Activated CD4-positive, alpha-beta T cell treated with anti-CD3 and anti-CD28 coated beads, Interleukin-2, amount 10 ng/mL, durations not matched to agents 7 days and 5 days (primary cell): ENCODE data around the gene SBF2. TPM values are rescaled to one million over a fixed set of nuclear protein-coding genes. Genes with fewer than 3 reads are reported as not detected.
"Not testable (repeated sequence)": the region's sequence is repeated elsewhere in the genome, so short reads cannot be mapped to it uniquely, and the experiment has no call there.

Source experiments
- CTCF ChIA-PET: fragments of 350-600 bp; sonication (Branson Sonifier 250); formaldehyde crosslinking; loops from one replicate; lab custom pipeline; 2021; ENCODE audit warnings: antibody characterized with exemption; lab: Charles Lee
- POLR2A ChIA-PET: fragments of 350-600 bp; sonication (Branson Sonifier 250); formaldehyde crosslinking; loops from one replicate; lab custom pipeline; 2021; ENCODE audit warnings: antibody characterized with exemption; lab: Charles Lee
- DNase-seq: peaks from one replicate; pipeline ENCODE4 v3.0.0-alpha.2; 2020
- H3K27ac Mint-ChIP-seq: one replicate; pipeline ENCODE4 v1.8.0; 2021; ENCODE audit warnings: mild to moderate bottlenecking, moderate library complexity, mixed read lengths
- H3K27me3 Mint-ChIP-seq: one replicate; pipeline ENCODE4 v1.8.0; 2021; ENCODE audit warnings: mixed read lengths
- H3K36me3 Mint-ChIP-seq: one replicate; pipeline ENCODE4 v1.8.0; 2021; ENCODE audit warnings: low read depth, mixed read lengths
- H3K4me1 Mint-ChIP-seq: one replicate; pipeline ENCODE4 v1.8.0; 2021; ENCODE audit warnings: mixed read lengths
- H3K4me3 Mint-ChIP-seq: one replicate; pipeline ENCODE4 v1.8.0; 2021; ENCODE audit warnings: mild to moderate bottlenecking, moderate library complexity, mixed read lengths
- H3K9me3 Mint-ChIP-seq: one replicate; pipeline ENCODE4 v1.8.0; 2021; ENCODE audit warnings: mixed read lengths
- total RNA-seq, 2 experiments: library from RNA; stranded (reverse); gene quantifications; one replicate each; pipeline ENCODE4 v1.2.3, GENCODE V29; 2021

SBF2 gene
- total RNA-seq, 2 experiments from 2014 or later = 3.2 to 3.7 TPM

DNA sequence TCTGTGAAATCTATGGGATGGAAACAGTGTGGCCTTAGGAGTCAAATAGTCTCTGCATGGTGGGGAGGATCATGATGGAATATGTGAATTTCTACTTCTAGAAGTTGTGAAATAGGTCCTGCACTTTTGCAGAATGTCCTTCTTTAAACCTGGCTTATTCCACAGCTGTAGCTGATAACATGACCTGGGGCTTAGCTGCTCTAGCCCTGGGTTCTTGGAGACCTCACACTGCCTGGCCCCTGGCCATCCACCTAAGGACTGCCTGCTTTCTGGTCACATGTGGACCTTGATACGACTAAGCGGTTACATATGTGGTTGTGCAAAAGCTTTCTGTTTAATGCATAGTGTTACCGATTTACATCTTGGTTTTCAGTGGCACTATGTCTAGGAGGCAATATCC, 541.9 kb downstream of the SBF2 start:
- peaks cover 33% of the 10 kb centered on the region for H3K4me1 Mint-ChIP-seq
- H3K27ac Mint-ChIP-seq = no peak overlapping the region
- ChIA-PET CTCF (interaction anchor here (0.9 to 1.1 kb wide), 3 partner anchors 139 to 551 kb away, joined by 3 to 4 read pairs (median 4); no protein-coding TSS in a partner anchor), POLR2A (no interaction called here)
- no peak overlapping the region for H3K4me3 Mint-ChIP-seq
- H3K9me3 Mint-ChIP-seq = no peaks in the 10 kb centered on the region
- H3K27me3 Mint-ChIP-seq = no peaks in the 10 kb centered on the region
- no peak for DNase-seq
- H3K36me3 Mint-ChIP-seq = no peaks in the 10 kb centered on the region

DNA sequence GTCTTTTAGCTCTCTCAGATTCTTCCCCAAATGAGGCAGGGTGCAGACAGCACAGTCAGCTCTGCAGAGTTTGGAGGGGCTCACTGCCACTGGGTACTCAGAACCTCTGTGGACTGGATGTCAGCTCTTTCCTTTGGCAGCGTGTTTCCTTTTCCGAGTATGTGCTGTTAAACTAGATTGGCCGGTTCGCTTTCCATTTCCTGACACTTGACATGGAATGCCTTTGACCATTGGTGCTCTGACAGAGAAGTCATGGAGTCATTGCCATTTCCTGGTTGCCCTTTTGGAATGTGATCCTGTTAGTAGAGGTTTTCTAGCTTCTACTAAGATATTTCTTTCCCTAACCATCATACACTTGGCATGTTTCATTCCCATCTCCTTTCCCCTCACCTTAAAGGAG, 543.5 kb downstream of the SBF2 start:
- POLR2A ChIA-PET = no interaction called here
- Mint-ChIP-seq H3K36me3 (no peaks in the 10 kb centered on the region), H3K4me1 (peaks cover 22% of the 10 kb centered on the region), H3K9me3 (no peaks in the 10 kb centered on the region), H3K27ac (no peak overlapping the region), H3K27me3 (no peaks in the 10 kb centered on the region), H3K4me3 (no peak overlapping the region)
- CTCF ChIA-PET = interaction anchor here (0.7 to 5.0 kb wide), 6 partner anchors 9 to 554 kb away, joined by 3 to 45 read pairs (median 8); no protein-coding TSS in a partner anchor
- DNase-seq = no peak

DNA sequence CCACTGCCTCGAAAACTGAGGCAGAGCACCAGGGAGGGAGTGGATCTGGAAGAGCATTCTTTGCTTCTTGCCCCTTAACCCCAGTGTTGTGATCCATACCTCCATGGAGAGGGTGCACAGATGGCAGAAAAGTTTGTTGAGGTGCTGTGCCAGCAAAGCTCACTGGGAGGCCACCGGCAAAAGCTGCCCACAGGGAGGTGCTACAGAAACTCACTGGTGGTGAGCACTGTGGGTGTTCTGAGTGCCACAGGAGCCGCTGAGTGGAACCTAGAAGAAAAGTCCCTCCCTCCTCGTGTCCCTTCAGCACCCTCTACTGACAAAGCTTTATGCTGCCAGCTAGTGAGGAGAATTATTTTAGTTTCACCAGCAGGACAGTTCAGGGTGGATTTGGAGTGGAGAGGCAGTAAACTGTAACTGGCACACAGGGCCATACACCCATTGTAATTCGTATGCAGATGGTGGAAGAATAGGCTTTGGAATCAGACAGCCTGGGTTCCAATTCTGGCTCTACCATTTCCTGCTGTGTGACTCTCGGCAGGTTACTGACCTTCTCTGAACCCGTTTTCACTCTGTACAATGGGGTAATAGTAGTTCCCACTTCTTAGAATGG, 545.6 kb downstream of the SBF2 start:
- Mint-ChIP-seq H3K9me3 (no peaks in the 10 kb centered on the region), H3K27ac (peak overlapping the region; percentile 3), H3K4me1 (peaks cover 19% of the 10 kb centered on the region), H3K27me3 (no peaks in the 10 kb centered on the region), H3K36me3 (no peaks in the 10 kb centered on the region), H3K4me3 (no peak overlapping the region)
- DNase-seq = peak; percentile 85
- CTCF ChIA-PET = interaction anchor here (0.5 to 5.0 kb wide), 43 partner anchors 11 to 703 kb away, joined by 3 to 45 read pairs (median 3); no protein-coding TSS in a partner anchor
- POLR2A ChIA-PET = interaction anchor here (0.7 to 0.8 kb wide), 2 partner anchors 135 to 147 kb away, joined by 3 read pairs; no protein-coding TSS in a partner anchor

GRCh38 chr11:9747828-9748227, 546.2 kb downstream of the SBF2 start:
- Mint-ChIP-seq H3K36me3 (no peaks in the 10 kb centered on the region), H3K27me3 (no peaks in the 10 kb centered on the region), H3K9me3 (no peaks in the 10 kb centered on the region), H3K27ac (peak overlapping the region; percentile 3), H3K4me3 (no peak overlapping the region), H3K4me1 (peaks cover 14% of the 10 kb centered on the region)
- DNase-seq = no peak
- ChIA-PET POLR2A (interaction anchor here (0.6 kb wide), 1 partner anchor 97 kb away, joined by 3 read pairs; no protein-coding TSS in a partner anchor), CTCF (interaction anchor here (0.5 to 5.0 kb wide), 31 partner anchors 11 to 704 kb away, joined by 3 to 45 read pairs (median 4); no protein-coding TSS in a partner anchor)

- Mint-ChIP-seq H3K27me3 (no peaks in the 10 kb centered on the region), H3K27ac (no peak overlapping the region), H3K36me3 (no peaks in the 10 kb centered on the region), H3K4me3 (no peak overlapping the region), H3K9me3 (no peaks in the 10 kb centered on the region), H3K4me1 (peaks cover 13% of the 10 kb centered on the region)
- DNase-seq = no peak
- ChIA-PET CTCF (interaction anchor here (0.6 to 5.0 kb wide), 10 partner anchors 11 to 561 kb away, joined by 3 to 45 read pairs (median 6); no protein-coding TSS in a partner anchor), POLR2A (interaction anchor here (0.6 kb wide), 1 partner anchor 96 kb away, joined by 3 read pairs; no protein-coding TSS in a partner anchor)
Measured at GRCh38 chr11:9747229-9747628, 546.8 kb downstream of the SBF2 start.

- H3K36me3 Mint-ChIP-seq = peaks cover 8% of the 10 kb centered on the region
- H3K4me1 Mint-ChIP-seq = peaks cover 13% of the 10 kb centered on the region
- CTCF ChIA-PET = interaction anchor here (0.6 to 5.0 kb wide), 5 partner anchors 12 to 210 kb away, joined by 3 to 45 read pairs (median 4); no protein-coding TSS in a partner anchor
- H3K4me3 Mint-ChIP-seq = no peak overlapping the region
- no peaks in the 10 kb centered on the region for H3K9me3 Mint-ChIP-seq
- H3K27me3 Mint-ChIP-seq = no peaks in the 10 kb centered on the region
- no peak for DNase-seq
- POLR2A ChIA-PET = no interaction called here
- no peak overlapping the region for H3K27ac Mint-ChIP-seq
Measured at GRCh38 chr11:9745411-9746211, 548.4 kb downstream of the SBF2 start.

DNA sequence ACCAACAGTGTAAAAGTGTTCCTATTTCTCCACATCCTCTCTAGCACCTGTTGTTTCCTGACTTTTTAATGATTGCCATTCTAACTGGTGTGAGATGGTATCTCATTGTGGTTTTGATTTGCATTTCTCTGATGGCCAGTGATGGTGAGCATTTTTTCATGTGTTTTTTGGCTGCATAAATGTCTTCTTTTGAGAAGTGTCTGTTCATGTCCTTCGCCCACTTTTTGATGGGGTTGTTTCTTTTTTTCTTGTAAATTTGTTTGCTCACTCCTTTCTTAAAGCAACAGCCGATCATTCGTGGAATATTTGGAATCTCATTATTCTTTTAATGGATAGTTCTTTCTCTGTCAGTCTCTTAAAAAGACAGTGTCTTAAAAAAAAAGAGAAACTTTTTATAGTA, 550.5 kb downstream of the SBF2 start:
- POLR2A ChIA-PET, H3K4me3 Mint-ChIP-seq, H3K27ac Mint-ChIP-seq, CTCF ChIA-PET, DNase-seq, H3K27me3 Mint-ChIP-seq, H3K9me3 Mint-ChIP-seq: not testable (repeated sequence)
- Mint-ChIP-seq H3K4me1 (peaks cover 28% of the 10 kb centered on the region), H3K36me3 (peaks cover 23% of the 10 kb centered on the region)

GRCh38 chr11:9741260-9741659, 552.8 kb downstream of the SBF2 start:
- Mint-ChIP-seq H3K9me3 (peaks cover 4% of the 10 kb centered on the region), H3K4me1 (peaks cover 24% of the 10 kb centered on the region), H3K4me3 (no peak overlapping the region), H3K27me3 (no peaks in the 10 kb centered on the region), H3K27ac (no peak overlapping the region), H3K36me3 (peaks cover 35% of the 10 kb centered on the region)
- DNase-seq = no peak
- POLR2A ChIA-PET = no interaction called here
- CTCF ChIA-PET = interaction anchor here (0.8 kb wide), 1 partner anchor 17 kb away, joined by 3 read pairs; no protein-coding TSS in a partner anchor

GRCh38 chr11:9740202-9740883, 553.7 kb downstream of the SBF2 start:
- ChIA-PET POLR2A (no interaction called here), CTCF (interaction anchor here (0.8 kb wide), 1 partner anchor 18 kb away, joined by 3 read pairs; no protein-coding TSS in a partner anchor)
- peaks cover 10% of the 10 kb centered on the region for H3K9me3 Mint-ChIP-seq
- H3K27ac Mint-ChIP-seq = no peak overlapping the region
- H3K4me3 Mint-ChIP-seq = no peak overlapping the region
- peaks cover 43% of the 10 kb centered on the region for H3K36me3 Mint-ChIP-seq
- no peak for DNase-seq
- H3K27me3 Mint-ChIP-seq = no peaks in the 10 kb centered on the region
- peaks cover 24% of the 10 kb centered on the region for H3K4me1 Mint-ChIP-seq

DNA sequence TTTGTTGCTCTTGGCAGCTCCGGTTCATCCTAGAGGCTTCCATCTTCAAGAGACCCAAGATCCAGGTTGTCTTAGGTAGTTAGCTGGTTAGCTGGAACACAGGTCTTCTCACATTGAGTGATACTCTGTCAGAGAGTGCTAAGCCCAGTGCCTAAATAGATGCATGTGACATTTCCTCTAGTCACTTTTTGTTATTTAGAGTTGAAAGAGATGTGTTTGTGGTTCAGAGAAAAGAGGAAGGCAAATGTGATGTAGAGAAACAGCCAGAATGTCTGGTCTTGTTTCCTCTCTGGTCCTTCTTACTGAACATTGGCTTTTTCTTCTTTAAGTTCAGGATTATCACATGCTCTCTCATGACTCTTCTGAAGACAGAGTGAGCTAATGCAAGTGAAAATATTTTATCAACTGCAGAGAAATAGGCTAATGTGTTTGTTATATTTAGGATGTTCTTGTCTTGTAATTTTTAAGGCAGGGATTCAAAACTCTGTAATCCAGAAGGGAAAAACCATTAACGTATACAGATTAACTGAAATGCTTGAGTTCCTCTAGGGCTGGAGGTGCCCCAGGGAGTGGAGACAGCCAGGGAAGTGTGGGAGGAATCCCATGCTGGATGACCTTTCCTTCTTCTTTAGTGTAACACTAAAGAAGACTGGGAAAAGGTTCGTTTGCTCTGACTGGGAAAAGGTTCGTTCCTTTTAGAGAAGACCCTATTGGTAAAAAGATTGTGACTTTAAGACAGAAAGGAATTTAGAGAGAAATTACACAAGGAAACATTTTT, 554.7 kb downstream of the SBF2 start:
- H3K4me3 Mint-ChIP-seq = no peak overlapping the region
- DNase-seq = peak; percentile 16
- CTCF ChIA-PET = interaction anchor here (0.6 kb wide), 2 partner anchors 14 to 970 kb away, joined by 3 read pairs; no protein-coding TSS in a partner anchor
- peaks cover 45% of the 10 kb centered on the region for H3K36me3 Mint-ChIP-seq
- H3K27ac Mint-ChIP-seq = peak overlapping the region; percentile 76
- H3K9me3 Mint-ChIP-seq = peaks cover 11% of the 10 kb centered on the region
- POLR2A ChIA-PET = interaction anchor here (0.6 kb wide), 1 partner anchor 808 kb away, joined by 3 read pairs; no protein-coding TSS in a partner anchor
- H3K27me3 Mint-ChIP-seq = no peaks in the 10 kb centered on the region
- H3K4me1 Mint-ChIP-seq = peaks cover 24% of the 10 kb centered on the region

- H3K27ac Mint-ChIP-seq = peak overlapping the region; percentile 76
- POLR2A ChIA-PET = no interaction called here
- CTCF ChIA-PET = interaction anchor here (0.6 kb wide), 2 partner anchors 14 to 969 kb away, joined by 3 read pairs; no protein-coding TSS in a partner anchor
- no peak overlapping the region for H3K4me3 Mint-ChIP-seq
- H3K4me1 Mint-ChIP-seq = peaks cover 24% of the 10 kb centered on the region
- peaks cover 11% of the 10 kb centered on the region for H3K9me3 Mint-ChIP-seq
- DNase-seq = no peak
- no peaks in the 10 kb centered on the region for H3K27me3 Mint-ChIP-seq
- H3K36me3 Mint-ChIP-seq = peaks cover 51% of the 10 kb centered on the region
Measured at GRCh38 chr11:9738707-9739106, 555.3 kb downstream of the SBF2 start.
